Thyroid gland (tissue), 4 donors: ENCODE results near the gene ARGLU1.

ENCODE experiments used
- CTCF ChIP-seq, 6 experiments: fragments of 200-600 bp in 3 of 6; fragments of 450-650 bp in 3 of 6; sonication (generic) in 3 of 6; IDR thresholded peaks; one replicate each; pipeline ENCODE4 v1.5.1; 2016 to 2019; ENCODE audit warnings: antibody characterized with exemption in 6 of 6, mild to moderate bottlenecking in 2 of 6, inconsistent platforms in 1 of 6, moderate library complexity in 1 of 6
- POLR2A ChIP-seq, 2 donors: fragments of 450-650 bp; IDR thresholded peaks; one replicate each; pipeline ENCODE4 v1.6.1; 2017; ENCODE audit warnings: antibody characterized with exemption in 2 of 2, mild to moderate bottlenecking in 2 of 2, moderate library complexity in 1 of 2

- no peak for TF ChIP-seq CTCF (IDR thresholded peaks at IDR 0.05)
- TF ChIP-seq POLR2A (IDR thresholded peaks at IDR 0.05): no peak
Observed at GRCh38 chr13:106591299-106591698, 23.4 kb upstream of the ARGLU1 start.
